HK-2 (cell line): ENCODE data around the gene NUF2.
"Not testable (repeated sequence)": the region's sequence is repeated elsewhere in the genome, so short reads cannot be mapped to it uniquely, and the experiment has no call there.

Experiments used
- DNase-seq: peaks from one replicate; pipeline ENCODE4 v3.0.0-alpha.2; 2018; ENCODE audit not compliant: unreplicated experiment

The NUF2 gene

DNA sequence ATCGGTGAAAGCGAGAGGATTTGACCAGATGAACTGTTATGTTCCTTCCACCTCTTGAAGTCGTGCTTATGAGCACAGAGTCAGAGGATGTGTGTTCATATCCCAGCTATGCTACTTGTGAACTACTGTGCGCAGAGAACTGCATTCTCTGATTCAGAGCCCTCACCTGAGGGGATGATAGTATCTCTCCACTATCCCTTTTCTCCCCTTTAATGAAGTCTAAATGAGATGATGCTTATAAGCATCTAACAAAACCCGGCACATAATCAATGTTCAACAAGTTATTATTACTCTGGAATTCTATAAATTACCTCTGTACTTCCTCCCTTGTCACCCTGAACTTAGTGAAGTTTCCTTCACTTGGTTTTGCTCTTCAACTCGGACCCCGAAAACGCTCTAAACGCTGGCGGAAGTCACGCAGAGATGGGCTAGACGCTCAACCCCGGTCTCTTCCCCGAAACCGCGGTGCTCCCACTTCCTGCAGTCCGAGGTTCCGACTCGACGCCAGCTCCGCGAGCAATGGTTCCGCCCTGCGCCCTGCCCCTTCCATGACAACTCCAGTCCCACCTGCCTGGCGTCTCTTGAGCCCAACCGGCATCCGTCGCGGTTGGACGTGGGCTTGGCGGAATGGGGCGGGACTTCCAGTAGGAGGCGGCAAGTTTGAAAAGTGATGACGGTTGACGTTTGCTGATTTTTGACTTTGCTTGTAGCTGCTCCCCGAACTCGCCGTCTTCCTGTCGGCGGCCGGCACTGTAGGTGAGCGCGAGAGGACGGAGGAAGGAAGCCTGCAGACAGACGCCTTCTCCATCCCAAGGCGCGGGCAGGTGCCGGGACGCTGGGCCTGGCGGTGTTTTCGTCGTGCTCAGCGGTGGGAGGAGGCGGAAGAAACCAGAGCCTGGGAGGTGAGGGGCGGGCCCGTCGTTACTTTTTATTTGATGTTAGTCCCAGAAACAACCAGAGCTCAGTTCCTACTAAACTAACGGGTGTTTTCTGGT, at the start of gene NUF2:
NUF2 (plus strand) TSS at position 644 of the 995 bp plus-strand sequence. CDS start 4,098 bp downstream, outside the sequence.
- peak; percentile 99 for DNase-seq

DNA sequence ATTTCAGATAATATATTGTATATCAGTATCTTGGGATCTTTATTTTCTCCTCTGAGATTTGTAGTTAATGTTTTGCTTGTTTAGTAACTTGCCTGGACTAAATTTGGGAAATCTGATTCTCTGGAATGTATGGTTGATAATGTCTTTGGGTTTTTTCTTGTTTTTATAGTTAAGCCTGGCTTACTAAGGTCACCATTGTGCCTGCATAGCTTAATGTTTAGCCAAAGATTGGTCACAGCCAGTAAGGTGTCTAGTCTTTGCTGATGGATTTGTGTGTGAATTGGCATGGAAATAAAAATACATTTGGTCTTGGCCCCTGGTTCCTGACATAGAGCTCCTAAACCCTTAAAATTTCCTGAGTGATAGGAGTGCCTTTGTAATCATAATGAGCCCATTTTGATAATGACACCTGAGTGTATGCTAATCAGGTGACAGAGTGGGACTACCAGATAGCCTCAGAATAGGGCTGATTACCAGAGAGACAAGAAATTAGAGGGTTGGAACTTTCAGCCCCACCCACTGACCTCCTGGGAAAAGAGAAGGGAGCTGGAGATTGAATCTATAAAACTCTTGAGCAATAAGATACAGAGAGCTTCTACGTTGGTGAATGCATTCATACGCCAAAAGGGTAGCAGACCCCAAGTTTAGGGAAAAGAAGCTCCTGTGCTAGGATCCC, 47.9 kb upstream of the NUF2 start:
- DNase-seq: no peak

DNA sequence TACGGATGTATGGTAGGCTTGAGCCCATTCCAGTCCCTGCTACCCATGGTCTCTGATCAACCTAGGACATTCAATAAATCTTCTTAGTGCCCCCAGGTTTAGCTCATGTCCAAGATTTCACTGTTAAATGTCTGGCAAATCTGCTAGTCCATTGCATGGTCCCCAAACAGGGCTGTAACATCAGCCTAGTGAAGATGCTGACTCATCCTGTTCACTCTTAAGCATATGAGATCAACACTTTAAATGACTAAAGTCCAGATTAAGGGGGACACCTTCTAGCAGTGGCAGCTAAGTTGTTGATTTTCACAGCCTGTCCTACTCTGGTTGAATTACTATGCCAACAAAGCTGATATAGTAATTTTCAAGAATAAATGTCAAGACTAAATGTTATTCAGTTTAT, 46.5 kb upstream of the NUF2 start:
- DNase-seq: no peak

- DNase-seq: no peak
These were observed 43.2 kb upstream of the NUF2 start for GRCh38 chr1:163278602-163279001.

DNA sequence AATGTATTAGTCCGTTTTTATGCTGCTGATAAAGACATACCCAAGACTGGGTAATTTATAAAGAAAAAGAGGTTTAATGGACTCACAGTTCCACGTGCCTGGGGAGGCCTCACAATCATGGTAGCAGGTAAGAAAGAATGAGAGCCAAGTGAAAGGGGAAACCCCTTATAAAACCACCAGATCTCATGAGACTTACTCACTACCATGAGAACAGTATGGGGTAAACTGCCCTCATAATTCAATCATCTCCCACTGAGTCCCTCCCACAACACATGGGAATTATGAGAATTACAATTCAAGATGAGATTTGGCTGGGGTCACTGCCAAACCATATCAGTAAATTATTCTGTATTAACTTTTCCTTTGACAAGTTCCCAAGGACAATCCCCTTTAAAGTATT, 36.9 kb upstream of the NUF2 start:
- not testable (repeated sequence) for DNase-seq

- no peak for DNase-seq
These were observed 31.6 kb upstream of the NUF2 start for GRCh38 chr1:163290025-163290640.

DNA sequence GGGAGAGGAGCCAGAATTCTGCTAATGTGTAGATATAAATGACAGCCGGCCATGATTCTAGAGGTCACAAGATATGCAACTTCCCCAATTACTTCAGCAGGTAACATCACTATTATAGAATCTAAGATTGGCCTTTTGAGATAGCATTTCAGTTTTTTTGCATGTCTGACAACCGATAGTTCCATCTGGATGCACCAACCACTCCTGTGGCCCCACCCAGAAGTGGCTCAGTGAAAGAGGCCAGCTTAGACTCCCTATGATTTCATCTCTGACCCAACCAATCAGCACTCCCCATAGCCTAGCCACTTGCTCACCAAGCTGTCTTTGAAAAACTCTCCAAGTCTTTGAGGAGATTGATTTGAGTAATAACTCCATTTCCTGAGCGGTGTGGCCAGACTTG, 30.3 kb upstream of the NUF2 start:
- no peak for DNase-seq

- not testable (repeated sequence) for DNase-seq
These were observed 29.6 kb upstream of the NUF2 start for GRCh38 chr1:163292153-163292552.

DNA sequence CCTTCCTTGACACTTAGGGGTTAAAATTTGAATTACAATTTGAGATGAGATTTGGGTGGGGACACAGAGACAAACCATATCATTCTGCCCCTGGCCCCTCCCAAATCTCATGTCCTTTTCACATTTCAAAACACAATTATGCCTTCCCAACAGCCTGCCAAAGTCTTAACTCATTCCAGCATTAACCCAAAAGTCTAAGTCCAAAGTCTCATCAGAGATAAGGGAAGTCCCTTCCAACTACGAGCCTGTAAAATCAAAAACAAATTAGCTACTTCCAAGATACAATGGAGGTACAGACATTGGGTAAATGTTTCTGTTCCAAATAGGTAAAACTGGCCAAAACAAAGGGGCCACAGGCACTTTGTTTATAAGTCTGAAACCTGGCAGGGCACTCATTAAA, 28.3 kb upstream of the NUF2 start:
- DNase-seq: not testable (repeated sequence)

DNA sequence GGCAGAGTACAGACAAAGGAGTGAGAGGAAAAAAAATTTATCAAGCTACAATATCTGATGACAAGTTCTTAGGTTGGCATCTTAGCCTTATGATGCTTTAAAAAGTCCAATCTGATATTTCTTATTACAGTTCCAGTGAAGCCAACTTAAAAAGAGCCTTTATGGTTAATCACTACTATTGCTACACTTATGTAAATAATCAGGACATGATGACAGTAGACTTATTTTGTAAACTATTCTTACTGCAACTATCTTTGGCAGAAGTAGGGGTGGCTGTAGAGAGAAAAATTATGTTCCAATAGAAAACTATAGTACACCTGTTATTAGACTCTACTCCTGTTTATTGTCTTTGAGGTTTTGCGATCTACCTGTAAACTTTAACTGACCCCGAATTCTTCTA, 25.8 kb upstream of the NUF2 start:
- DNase-seq: no peak

DNA sequence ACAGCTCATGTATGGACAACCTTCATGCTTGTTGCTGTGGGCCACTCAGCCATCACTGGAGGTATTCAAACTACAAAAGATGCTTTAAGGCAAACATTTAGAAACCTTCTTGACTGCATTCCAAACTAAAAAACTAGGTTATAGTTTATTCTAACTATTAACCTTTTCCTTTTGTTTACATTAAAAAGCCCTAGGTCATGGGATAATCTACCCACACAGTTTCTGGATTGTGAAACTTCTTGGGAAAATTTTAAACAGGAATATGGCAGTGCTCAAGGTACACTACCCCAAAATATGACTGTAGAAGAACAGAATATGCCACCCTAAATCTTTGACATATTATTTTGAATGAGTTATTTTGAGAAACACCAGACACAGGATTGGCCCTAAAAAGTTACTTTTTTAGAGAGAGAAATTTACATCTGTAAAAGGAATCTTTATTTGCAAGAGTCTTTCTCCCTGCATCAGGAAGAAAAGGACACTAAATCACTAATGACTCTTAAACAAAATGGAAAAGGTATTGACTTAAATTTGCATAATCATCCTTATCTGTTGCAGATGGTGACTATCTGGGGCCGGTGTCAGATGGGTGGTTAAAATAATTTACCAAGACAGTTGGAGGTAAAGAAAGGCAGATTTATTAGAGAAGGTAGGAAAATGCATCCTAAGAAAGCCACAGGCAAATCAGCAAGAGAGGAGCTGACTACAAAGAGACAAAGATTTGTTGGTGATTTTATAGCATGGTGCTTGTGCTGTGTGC, 25.1 kb upstream of the NUF2 start:
- no peak for DNase-seq

DNA sequence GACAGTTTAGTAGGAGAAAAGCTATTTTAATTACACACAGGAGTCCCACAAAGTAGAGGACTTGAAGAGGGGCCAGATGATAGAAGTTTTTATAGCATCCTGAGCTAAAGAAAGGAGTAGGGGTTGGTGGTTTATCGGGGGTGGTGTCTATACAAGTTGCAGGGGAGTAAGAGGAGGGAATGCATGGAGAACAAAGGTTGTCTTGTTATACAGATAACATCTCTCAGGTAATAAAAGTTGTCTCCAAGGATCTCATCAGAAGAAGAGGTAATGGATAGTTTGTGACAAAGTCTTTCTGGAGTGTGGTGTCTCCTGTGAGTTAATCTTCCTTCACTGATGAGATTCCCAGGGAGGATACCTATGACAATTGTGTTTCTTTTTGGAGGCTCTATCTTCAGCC, 23.4 kb upstream of the NUF2 start:
- no peak for DNase-seq

- no peak for DNase-seq
These were observed 21.2 kb upstream of the NUF2 start for GRCh38 chr1:163300568-163300967.

GRCh38 chr1:163303561-163303960, 18.2 kb upstream of the NUF2 start:
- no peak for DNase-seq

GRCh38 chr1:163305441-163305840, 16.3 kb upstream of the NUF2 start:
- no peak for DNase-seq

DNA sequence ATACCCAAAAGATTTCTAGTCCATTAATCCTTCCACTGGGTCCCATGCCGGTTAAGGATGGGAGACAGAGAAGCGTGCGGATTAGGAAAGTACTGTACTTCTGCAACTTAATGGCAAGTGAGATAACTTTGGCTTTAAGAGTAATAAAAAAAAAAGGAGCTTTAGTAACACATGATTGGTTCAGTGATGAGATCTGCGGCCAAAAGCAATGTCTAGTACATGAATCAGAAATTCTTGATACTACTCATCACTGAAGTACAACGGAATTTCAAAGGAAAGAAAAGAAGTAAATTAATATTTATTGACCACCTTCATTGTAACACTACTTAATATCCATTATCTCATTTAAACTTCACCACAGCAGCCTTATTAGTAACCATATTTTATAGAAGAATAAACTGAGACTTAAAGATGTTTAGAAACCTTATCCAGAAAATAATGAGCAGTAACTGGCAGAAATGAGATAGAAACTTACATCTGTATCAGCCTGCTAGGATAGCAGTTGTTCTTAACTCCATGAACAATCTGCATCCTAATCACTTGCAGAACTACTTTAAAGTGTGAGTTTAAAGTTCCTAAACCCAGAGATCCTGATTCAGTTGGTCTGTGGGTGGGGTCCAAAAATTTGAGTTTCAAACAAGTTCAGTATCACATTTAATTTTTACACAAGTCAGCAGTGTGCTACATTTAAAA, 14.1 kb upstream of the NUF2 start:
- DNase-seq: no peak

GRCh38 chr1:163308811-163309210, 12.9 kb upstream of the NUF2 start:
- DNase-seq: no peak

GRCh38 chr1:163315773-163316374, 5.9 kb upstream of the NUF2 start:
- DNase-seq: no peak

- no peak for DNase-seq
These were observed 863 bp upstream of the NUF2 start for GRCh38 chr1:163320891-163321290.

DNA sequence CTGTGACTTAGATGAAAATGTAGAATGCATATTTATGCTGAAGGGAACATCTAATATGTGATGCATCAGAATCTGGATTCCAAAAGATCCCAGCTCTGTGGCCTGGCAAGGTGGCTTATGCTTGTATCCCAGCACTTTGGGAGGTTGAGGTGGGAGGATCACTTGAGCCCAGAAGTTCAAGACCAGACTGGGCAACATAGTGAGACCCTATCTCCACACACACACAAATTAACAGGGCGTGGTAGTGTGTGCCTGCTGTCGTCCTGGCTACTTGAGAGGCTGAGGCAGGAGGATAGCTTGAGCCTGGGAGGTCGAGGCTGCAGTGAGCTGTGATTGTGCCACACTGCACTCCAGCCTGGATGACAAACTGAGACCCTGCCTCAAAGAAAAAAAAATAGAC, 1.6 kb downstream of the NUF2 start:
- not testable (repeated sequence) for DNase-seq

DNA sequence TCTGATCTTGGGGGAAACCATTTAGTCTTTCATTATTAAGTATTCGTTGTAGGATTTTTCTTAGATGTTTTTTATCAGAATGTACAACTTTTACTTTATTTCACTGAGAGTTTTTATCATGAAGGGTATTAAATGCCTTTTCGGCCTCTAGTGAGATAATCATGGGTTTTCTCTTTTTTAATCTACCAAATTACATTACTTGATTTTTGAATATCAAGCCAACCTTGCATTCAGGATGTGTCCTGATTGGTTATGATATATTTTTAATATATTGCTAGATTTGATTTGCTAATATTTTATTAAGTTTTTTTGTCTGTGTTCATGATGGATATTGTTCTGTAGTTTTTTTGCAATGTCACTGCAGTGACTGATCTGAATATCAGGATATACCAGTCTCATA, 9.4 kb downstream of the NUF2 start:
- DNase-seq: no peak
